Measurements from ENCODE around the gene HIVEP3. TPM values are rescaled to one million over a fixed set of nuclear protein-coding genes. Genes with fewer than 3 reads are reported as not detected.

HIVEP3 gene
- total RNA-seq, 2 donors from 2014 or later: 3.4 to 4.0 TPM

DNA sequence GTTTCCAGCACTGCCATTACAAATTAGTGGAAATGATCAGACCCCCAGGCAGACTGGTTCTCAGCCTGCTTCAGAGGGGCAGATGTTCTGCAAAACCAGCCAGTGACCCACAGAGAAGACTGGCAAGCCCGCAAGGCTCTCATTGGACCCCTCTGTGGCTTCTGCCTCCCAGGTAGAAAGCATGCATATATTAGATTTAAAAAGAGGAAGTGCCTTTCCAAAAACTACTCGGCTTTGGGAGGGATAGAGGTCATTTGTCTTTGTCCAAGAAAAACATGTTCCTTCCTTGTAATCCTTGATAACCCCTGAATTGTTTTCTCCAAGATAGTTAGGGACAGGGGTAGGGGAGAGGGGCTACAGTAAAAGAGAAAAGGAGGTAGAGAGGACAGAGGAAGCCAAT, 11.8 kb downstream of the HIVEP3 start:
- intact Hi-C loops (cut with DNase I): no loop called here
- no peaks in the 10 kb centered on the region for H3K36me3 ChIP-seq (replicated peaks in 1 of 2; ENCODE audit: insufficient read depth in 1 of 2, low read depth in 2 of 2)
- no peaks in the 10 kb centered on the region for H3K4me1 ChIP-seq
- H3K9me3 ChIP-seq: no peaks in the 10 kb centered on the region
- ATAC-seq (no peak), DNase-seq (no peak)
- H3K27me3 ChIP-seq: no peaks in the 10 kb centered on the region
- H3K27ac ChIP-seq: no peak overlapping the region
- TF ChIP-seq POLR2A (IDR thresholded peaks at IDR 0.05) (no peak), CTCF (IDR thresholded peaks at IDR 0.05) (no peak)
- 44 to 68% methylated on average over 2 of the region's 2 CpGs for WGBS, 2 donors
- H3K4me3 ChIP-seq: no peak overlapping the region

DNA sequence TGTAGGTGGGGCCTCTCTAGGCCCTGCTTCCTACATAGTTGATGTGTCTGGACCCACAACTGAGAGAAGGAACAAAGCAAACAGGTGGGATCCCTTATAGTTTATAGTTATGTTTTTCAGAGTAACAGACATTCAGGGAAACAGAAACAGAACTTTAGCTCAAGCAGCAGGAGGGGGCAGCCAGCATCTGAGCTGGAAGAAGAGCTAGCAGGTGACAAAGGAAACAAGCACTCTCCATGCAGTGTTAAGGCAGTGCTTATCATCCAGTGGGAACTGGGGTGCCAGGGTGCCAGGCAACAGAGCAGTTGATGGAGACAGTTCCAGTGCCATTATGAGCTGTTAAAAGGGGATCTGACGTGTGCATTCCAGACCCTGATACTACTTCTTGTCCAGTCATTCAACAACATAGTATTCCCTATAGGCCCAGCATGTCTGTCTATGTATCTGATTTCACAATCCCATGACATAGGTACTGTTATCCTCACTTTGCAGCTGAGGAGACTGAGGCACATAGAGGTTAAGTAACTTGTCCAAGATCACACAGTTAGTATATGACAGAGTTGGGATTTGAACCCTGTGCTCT, 13.5 kb downstream of the HIVEP3 start:
- Histone ChIP-seq H3K4me1 (no peaks in the 10 kb centered on the region), H3K27me3 (no peaks in the 10 kb centered on the region), H3K36me3 (replicated peaks in 1 of 2; ENCODE audit: insufficient read depth in 1 of 2, low read depth in 2 of 2) (no peaks in the 10 kb centered on the region), H3K9me3 (no peaks in the 10 kb centered on the region), H3K4me3 (no peak overlapping the region), H3K27ac (no peak overlapping the region)
- DNase-seq (no peak), ATAC-seq (no peak)
- intact Hi-C loops (cut with DNase I): no loop called here
- TF ChIP-seq POLR2A (IDR thresholded peaks at IDR 0.05): no peak
- no peak for TF ChIP-seq CTCF (IDR thresholded peaks at IDR 0.05)
- 95 to 100% methylated on average over 1 of the region's 1 CpG for WGBS, 2 donors

GRCh38 chr1:41902664-41903063, 16.1 kb downstream of the HIVEP3 start:
- Histone ChIP-seq H3K4me3 (no peak overlapping the region), H3K36me3 (replicated peaks in 1 of 2; ENCODE audit: insufficient read depth in 1 of 2, low read depth in 2 of 2) (no peaks in the 10 kb centered on the region), H3K4me1 (no peaks in the 10 kb centered on the region), H3K9me3 (no peaks in the 10 kb centered on the region), H3K27me3 (no peaks in the 10 kb centered on the region), H3K27ac (no peak overlapping the region)
- TF ChIP-seq CTCF (IDR thresholded peaks at IDR 0.05) (no peak), POLR2A (IDR thresholded peaks at IDR 0.05) (no peak)
- 76 to 79% methylated on average over 9 of the region's 9 CpGs for WGBS, 2 donors
- intact Hi-C loops (cut with DNase I): no loop called here
- ATAC-seq: no peak
- no peak for DNase-seq

- WGBS, 2 donors: 49 to 62% methylated on average over 3 of the region's 3 CpGs
- ATAC-seq: peak; percentile 21
- TF ChIP-seq CTCF (IDR thresholded peaks at IDR 0.05) (no peak), POLR2A (IDR thresholded peaks at IDR 0.05) (no peak)
- no peaks in the 10 kb centered on the region for H3K4me1 ChIP-seq
- no peaks in the 10 kb centered on the region for H3K27me3 ChIP-seq
- H3K27ac ChIP-seq: no peak overlapping the region
- no peaks in the 10 kb centered on the region for H3K9me3 ChIP-seq
- DNase-seq: no peak
- intact Hi-C loops (cut with DNase I): no loop called here
- H3K4me3 ChIP-seq: no peak overlapping the region
- H3K36me3 ChIP-seq (replicated peaks in 1 of 2; ENCODE audit: insufficient read depth in 1 of 2, low read depth in 2 of 2): no peaks in the 10 kb centered on the region
Measured at GRCh38 chr1:41902159-41902577, 16.6 kb downstream of the HIVEP3 start.

- TF ChIP-seq POLR2A (IDR thresholded peaks at IDR 0.05): no peak
- TF ChIP-seq CTCF (IDR thresholded peaks at IDR 0.05): no peak
- Histone ChIP-seq H3K4me1 (no peaks in the 10 kb centered on the region), H3K4me3 (no peak overlapping the region), H3K36me3 (replicated peaks in 1 of 2; ENCODE audit: insufficient read depth in 1 of 2, low read depth in 2 of 2) (no peaks in the 10 kb centered on the region), H3K9me3 (no peaks in the 10 kb centered on the region), H3K27me3 (no peaks in the 10 kb centered on the region), H3K27ac (no peak overlapping the region)
- DNase-seq: no peak
- intact Hi-C loops (cut with DNase I): no loop called here
- WGBS, 2 donors: 79 to 90% methylated on average over 3 of the region's 3 CpGs
- ATAC-seq: no peak
Measured at GRCh38 chr1:41901551-41901950, 17.2 kb downstream of the HIVEP3 start.

All from body of pancreas (tissue), 4 donors.